Measurements from ENCODE around the gene CLOCK.

DNA sequence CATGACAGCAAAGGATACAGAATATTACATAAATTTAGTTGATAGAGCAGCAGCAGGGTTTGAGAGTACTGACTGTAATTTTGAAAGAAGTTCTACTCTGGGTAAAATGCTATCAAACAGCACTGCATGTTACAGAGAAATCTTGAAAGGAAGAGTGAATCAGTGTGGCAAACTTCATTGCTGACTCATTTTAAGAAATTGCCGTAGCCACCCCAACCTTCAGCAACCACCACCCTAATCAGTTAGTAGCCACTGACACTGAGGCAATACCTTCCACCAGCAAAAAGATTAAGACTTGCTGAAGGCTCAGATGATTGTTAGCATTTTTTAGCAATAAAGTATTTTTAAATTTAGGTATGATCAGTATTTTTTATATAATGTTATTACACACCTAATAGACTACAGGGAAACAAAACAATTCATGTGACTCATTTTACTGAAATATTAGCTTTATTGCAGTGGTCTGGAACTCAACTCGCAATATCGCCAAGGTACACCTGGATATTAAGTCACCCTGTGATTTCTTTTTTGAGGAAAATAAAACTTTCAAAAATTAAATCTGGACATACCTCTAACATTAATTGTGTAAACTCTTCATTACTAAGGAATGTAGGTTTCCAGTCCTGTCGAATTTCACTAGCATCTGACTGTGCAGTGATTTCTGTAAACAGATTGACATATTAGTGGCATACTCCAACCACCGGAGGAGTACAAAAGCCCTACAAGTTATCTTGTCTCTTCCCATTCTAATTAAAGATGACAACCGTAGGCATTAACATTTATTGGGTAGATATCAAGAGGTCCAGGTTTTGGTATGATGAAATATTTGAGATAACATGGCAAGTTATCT is 71.1 kb downstream of the CLOCK start:
- TF ChIP-seq YY1 (IDR thresholded peaks at IDR 0.05; ENCODE audit: low read depth) (no peak), GABPA (IDR thresholded peaks at IDR 0.05; ENCODE audit: low read depth) (no peak)
